ENCODE measurements around the gene RICTOR. TPM values are rescaled to one million over a fixed set of nuclear protein-coding genes. Genes with fewer than 3 reads are reported as not detected.

RICTOR gene
- total RNA-seq, 1 donor from 2014 or later: 41.3 TPM

DNA sequence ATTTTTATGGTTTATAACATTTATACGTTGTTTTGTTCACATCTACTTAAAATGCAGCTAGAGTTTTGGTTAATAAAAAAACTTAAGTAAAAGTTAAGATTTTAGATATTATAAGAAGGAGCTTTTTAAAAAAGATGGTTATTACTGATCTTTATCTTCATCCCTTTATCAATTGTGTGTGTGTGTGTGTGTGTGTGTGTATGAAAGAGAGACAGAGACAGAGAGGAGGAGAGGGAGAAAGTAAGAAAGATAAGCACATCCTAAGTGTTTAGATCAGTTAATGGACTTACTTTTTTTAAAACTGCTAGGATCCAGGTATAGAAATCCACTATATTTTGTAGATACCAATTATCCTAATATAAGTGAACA is 45.8 kb upstream of the RICTOR start:
- H3K4me3 ChIP-seq: no peak overlapping the region
- no peaks in the 10 kb centered on the region for H3K4me1 Mint-ChIP-seq
- no peak overlapping the region for H2AFZ ChIP-seq (replicated peaks)
- H3K9me3 Mint-ChIP-seq: no peaks in the 10 kb centered on the region
- H3K36me3 ChIP-seq: no peaks in the 10 kb centered on the region
- no peak overlapping the region for H3K27ac Mint-ChIP-seq
- H3K79me2 ChIP-seq (ENCODE audit: low read depth): no peaks in the 10 kb centered on the region
- H3K36me3 Mint-ChIP-seq: no peaks in the 10 kb centered on the region
- no peak for DNase-seq (ENCODE audit: low spot score)
- H3K27me3 Mint-ChIP-seq (ENCODE audit: insufficient read depth, low read depth): peaks cover 2% of the 10 kb centered on the region
- H3K27ac ChIP-seq: no peak overlapping the region
- no peak overlapping the region for H3K4me3 Mint-ChIP-seq
- no peaks in the 10 kb centered on the region for H3F3A ChIP-seq (ENCODE audit: low read depth)
- no peaks in the 10 kb centered on the region for H3K4me1 ChIP-seq
- H3K9me3 ChIP-seq (ENCODE audit: low read depth): no peaks in the 10 kb centered on the region
- H3K4me2 ChIP-seq: no peak overlapping the region
- no peak overlapping the region for H3K9ac ChIP-seq
- no peaks in the 10 kb centered on the region for H4K20me1 ChIP-seq (ENCODE audit: low read depth)
- H3K27me3 ChIP-seq: no peaks in the 10 kb centered on the region
- TF ChIP-seq EZH2phosphoT487 (IDR thresholded peaks at IDR 0.05) (no peak), EZH2 (IDR thresholded peaks at IDR 0.05) (no peak)
- TF ChIP-seq, protein P1, sequence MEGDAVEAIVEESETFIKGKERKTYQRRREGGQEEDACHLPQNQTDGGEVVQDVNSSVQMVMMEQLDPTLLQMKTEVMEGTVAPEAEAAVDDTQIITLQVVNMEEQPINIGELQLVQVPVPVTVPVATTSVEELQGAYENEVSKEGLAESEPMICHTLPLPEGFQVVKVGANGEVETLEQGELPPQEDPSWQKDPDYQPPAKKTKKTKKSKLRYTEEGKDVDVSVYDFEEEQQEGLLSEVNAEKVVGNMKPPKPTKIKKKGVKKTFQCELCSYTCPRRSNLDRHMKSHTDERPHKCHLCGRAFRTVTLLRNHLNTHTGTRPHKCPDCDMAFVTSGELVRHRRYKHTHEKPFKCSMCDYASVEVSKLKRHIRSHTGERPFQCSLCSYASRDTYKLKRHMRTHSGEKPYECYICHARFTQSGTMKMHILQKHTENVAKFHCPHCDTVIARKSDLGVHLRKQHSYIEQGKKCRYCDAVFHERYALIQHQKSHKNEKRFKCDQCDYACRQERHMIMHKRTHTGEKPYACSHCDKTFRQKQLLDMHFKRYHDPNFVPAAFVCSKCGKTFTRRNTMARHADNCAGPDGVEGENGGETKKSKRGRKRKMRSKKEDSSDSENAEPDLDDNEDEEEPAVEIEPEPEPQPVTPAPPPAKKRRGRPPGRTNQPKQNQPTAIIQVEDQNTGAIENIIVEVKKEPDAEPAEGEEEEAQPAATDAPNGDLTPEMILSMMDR (IDR thresholded peaks at IDR 0.05): no peak

DNA sequence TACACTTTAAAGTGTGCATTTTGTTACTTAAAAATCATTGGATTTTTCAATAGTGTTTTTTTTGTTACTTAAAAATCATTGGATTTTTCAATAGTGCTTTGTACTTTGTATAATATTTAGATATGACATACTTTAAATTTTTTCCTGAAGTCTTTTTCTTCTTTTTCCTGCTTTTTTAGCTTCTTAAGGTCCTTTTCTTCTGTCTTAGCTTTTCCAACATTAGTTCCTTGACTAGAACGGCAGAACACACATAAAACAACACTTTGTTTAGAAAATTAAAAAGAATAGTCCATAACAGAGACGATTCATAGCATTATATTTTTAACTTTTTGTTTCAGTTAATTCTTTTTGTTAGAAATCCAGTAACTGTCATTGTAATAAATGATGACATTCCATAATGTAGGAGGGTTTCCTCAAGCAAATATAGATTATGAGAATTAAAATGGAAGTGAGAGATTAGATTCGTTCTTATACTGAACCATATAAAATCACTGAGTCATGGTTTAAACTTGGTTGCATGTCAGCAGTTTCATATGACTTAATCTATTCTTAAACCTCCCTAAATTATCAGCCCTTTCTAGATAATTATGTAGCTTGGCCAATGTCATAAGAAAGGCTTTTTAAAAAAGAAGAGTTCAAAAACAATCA is 45.3 kb upstream of the RICTOR start:
- no peak overlapping the region for H3K9ac ChIP-seq
- H3K9me3 Mint-ChIP-seq: no peaks in the 10 kb centered on the region
- no peaks in the 10 kb centered on the region for H4K20me1 ChIP-seq (ENCODE audit: low read depth)
- H3K36me3 Mint-ChIP-seq: no peaks in the 10 kb centered on the region
- no peak overlapping the region for H3K4me2 ChIP-seq
- peaks cover 3% of the 10 kb centered on the region for H3K4me1 Mint-ChIP-seq
- no peaks in the 10 kb centered on the region for H3K36me3 ChIP-seq
- no peaks in the 10 kb centered on the region for H3F3A ChIP-seq (ENCODE audit: low read depth)
- no peak for TF ChIP-seq EZH2 (IDR thresholded peaks at IDR 0.05)
- no peak overlapping the region for H3K4me3 Mint-ChIP-seq
- H3K27me3 Mint-ChIP-seq (ENCODE audit: insufficient read depth, low read depth): peaks cover 2% of the 10 kb centered on the region
- H3K79me2 ChIP-seq (ENCODE audit: low read depth): no peaks in the 10 kb centered on the region
- H3K27me3 ChIP-seq: no peaks in the 10 kb centered on the region
- H2AFZ ChIP-seq (replicated peaks): no peak overlapping the region
- DNase-seq (ENCODE audit: low spot score): no peak
- H3K27ac Mint-ChIP-seq: no peak overlapping the region
- H3K4me1 ChIP-seq: no peaks in the 10 kb centered on the region
- no peak overlapping the region for H3K27ac ChIP-seq
- H3K9me3 ChIP-seq (ENCODE audit: low read depth): no peaks in the 10 kb centered on the region
- no peak overlapping the region for H3K4me3 ChIP-seq

DNA sequence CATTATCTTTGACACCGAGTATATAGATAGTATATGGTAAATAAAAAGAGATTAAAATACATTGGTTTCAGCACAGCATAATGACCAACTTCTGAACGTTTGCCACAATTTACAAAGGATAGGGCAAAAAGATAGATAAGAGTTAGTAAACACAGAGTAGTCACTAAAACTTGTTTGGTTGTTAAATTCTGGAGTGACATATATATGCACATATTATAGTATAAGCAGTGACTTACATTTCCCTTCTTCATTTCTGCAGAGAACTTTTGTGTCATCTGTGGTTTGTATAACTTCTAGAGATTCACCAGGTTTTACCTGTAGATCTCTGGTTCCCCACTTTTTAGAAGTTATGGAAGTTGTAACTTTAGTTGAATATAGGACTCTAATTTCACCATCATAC is 44.4 kb upstream of the RICTOR start:
- no peak overlapping the region for H3K4me2 ChIP-seq
- no peak overlapping the region for H3K4me3 ChIP-seq
- no peak for TF ChIP-seq EZH2phosphoT487 (IDR thresholded peaks at IDR 0.05)
- TF ChIP-seq, protein P1 (IDR thresholded peaks at IDR 0.05): no peak
- H4K20me1 ChIP-seq (ENCODE audit: low read depth): no peaks in the 10 kb centered on the region
- no peak overlapping the region for H3K9ac ChIP-seq
- H3K9me3 Mint-ChIP-seq: no peaks in the 10 kb centered on the region
- H3K36me3 Mint-ChIP-seq: no peaks in the 10 kb centered on the region
- H3K4me1 ChIP-seq: no peaks in the 10 kb centered on the region
- no peak overlapping the region for H3K27ac Mint-ChIP-seq
- no peaks in the 10 kb centered on the region for H3K79me2 ChIP-seq (ENCODE audit: low read depth)
- H2AFZ ChIP-seq (replicated peaks): no peak overlapping the region
- H3K4me1 Mint-ChIP-seq: peaks cover 6% of the 10 kb centered on the region
- H3F3A ChIP-seq (ENCODE audit: low read depth): no peaks in the 10 kb centered on the region
- no peak for DNase-seq (ENCODE audit: low spot score)
- no peaks in the 10 kb centered on the region for H3K36me3 ChIP-seq
- no peak overlapping the region for H3K4me3 Mint-ChIP-seq
- H3K9me3 ChIP-seq (ENCODE audit: low read depth): no peaks in the 10 kb centered on the region
- peaks cover 2% of the 10 kb centered on the region for H3K27me3 Mint-ChIP-seq (ENCODE audit: insufficient read depth, low read depth)
- H3K27me3 ChIP-seq: no peaks in the 10 kb centered on the region
- H3K27ac ChIP-seq: no peak overlapping the region

DNA sequence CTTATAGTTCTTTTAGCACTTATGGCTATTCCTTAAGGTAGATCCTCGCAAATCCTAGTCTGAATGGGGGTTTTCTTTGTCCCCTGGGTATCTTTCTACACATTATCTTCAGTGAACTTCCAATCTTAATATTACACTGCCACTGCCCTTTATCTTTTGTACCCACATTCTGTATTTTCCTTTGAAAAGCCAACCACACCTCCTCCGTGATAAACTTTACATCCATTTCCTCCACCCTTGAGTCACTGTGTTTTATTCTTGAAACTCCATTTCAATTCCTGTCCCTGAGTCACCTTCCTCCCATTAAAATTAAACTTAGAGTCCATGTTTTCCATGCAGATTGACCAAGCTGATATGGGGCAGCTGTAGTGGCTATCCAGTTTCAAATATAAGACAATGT is 43.2 kb upstream of the RICTOR start:
- Histone ChIP-seq H3K9me3 (ENCODE audit: low read depth) (no peaks in the 10 kb centered on the region), H3K4me3 (no peak overlapping the region), H4K20me1 (ENCODE audit: low read depth) (no peaks in the 10 kb centered on the region), H2AFZ (replicated peaks) (no peak overlapping the region), H3F3A (ENCODE audit: low read depth) (no peaks in the 10 kb centered on the region), H3K27me3 (no peaks in the 10 kb centered on the region), H3K79me2 (ENCODE audit: low read depth) (no peaks in the 10 kb centered on the region), H3K9ac (no peak overlapping the region), H3K27ac (no peak overlapping the region), H3K36me3 (no peaks in the 10 kb centered on the region), H3K4me1 (no peaks in the 10 kb centered on the region), H3K4me2 (no peak overlapping the region)
- TF ChIP-seq, protein P1 (IDR thresholded peaks at IDR 0.05): no peak
- TF ChIP-seq EZH2phosphoT487 (IDR thresholded peaks at IDR 0.05) (no peak), EZH2 (IDR thresholded peaks at IDR 0.05) (no peak)
- Mint-ChIP-seq H3K9me3 (no peaks in the 10 kb centered on the region), H3K27me3 (ENCODE audit: insufficient read depth, low read depth) (peaks cover 2% of the 10 kb centered on the region), H3K4me1 (peaks cover 6% of the 10 kb centered on the region), H3K36me3 (no peaks in the 10 kb centered on the region), H3K27ac (no peak overlapping the region), H3K4me3 (no peak overlapping the region)
- no peak for DNase-seq (ENCODE audit: low spot score)

Data from neural progenitor cell (in vitro differentiated cells).